Caco-2 (cell line): Measurements from ENCODE around the gene C15orf40. TPM values are rescaled to one million over a fixed set of nuclear protein-coding genes. Genes with fewer than 3 reads are reported as not detected.

Experiments
- BruUV-seq: library from RNA; stranded (reverse); fragments of 400-500 nt; replicated peaks from 2 replicates; lab custom pipeline; 2021; lab: Mats Ljungman, UMichigan
- CTCF ChIA-PET: fragments of 300-600 bp; sonication (Branson Sonifier 250); formaldehyde crosslinking; loops from one replicate; lab custom pipeline; 2022; ENCODE audit warnings: antibody characterized with exemption; lab: Charles Lee
- POLR2A ChIA-PET: fragments of 300-600 bp; sonication (Branson Sonifier 250); formaldehyde crosslinking; loops from one replicate; lab custom pipeline; 2022; ENCODE audit warnings: antibody characterized with exemption; lab: Charles Lee
- DNase-seq, 2 experiments: peaks; one replicate each; pipeline versions ENCODE4 v3.0.0 to v3.0.0-alpha.2; 2020 to 2022
- H3K27me3 ChIP-seq: replicated peaks from 2 replicates; pipeline ENCODE4 v1.6.0; 2011; ENCODE audit warnings: low read length; ENCODE audit not compliant: control insufficient read depth, insufficient read depth
- H3K36me3 ChIP-seq: 2 replicates; pipeline ENCODE4 v1.5.1; 2011; ENCODE audit warnings: low read length; ENCODE audit not compliant: control insufficient read depth, insufficient read depth
- H3K4me1 ChIP-seq: fragments of 250-450 bp; sonication (Bioruptor Pico); 2 replicates; pipeline ENCODE4 v1.5.1; 2020; ENCODE audit warnings: mild to moderate bottlenecking
- H3K4me3 ChIP-seq: 2 replicates; pipeline ENCODE4 v1.5.1; 2011; ENCODE audit warnings: low read depth, mild to moderate bottlenecking, control low read depth, low read length
- H3K9me3 ChIP-seq: fragments of 250-450 bp; sonication (Bioruptor Pico); 2 replicates; pipeline ENCODE4 v1.5.1; 2020; ENCODE audit warnings: mild to moderate bottlenecking, moderate library complexity
- H3K27ac Mint-ChIP-seq: one replicate; pipeline ENCODE4 v1.8.0; 2022; ENCODE audit warnings: mixed read lengths; ENCODE audit not compliant: unreplicated experiment
- H3K27me3 Mint-ChIP-seq: one replicate; pipeline ENCODE4 v1.8.0; 2022; ENCODE audit warnings: mixed read lengths; ENCODE audit not compliant: insufficient read depth, unreplicated experiment
- H3K36me3 Mint-ChIP-seq: one replicate; pipeline ENCODE4 v1.8.0; 2022; ENCODE audit warnings: mild to moderate bottlenecking, mixed read lengths; ENCODE audit not compliant: insufficient read depth, unreplicated experiment
- H3K4me1 Mint-ChIP-seq: one replicate; pipeline ENCODE4 v1.8.0; 2022; ENCODE audit warnings: low read depth, mixed read lengths; ENCODE audit not compliant: unreplicated experiment
- H3K4me3 Mint-ChIP-seq: one replicate; pipeline ENCODE4 v1.8.0; 2022; ENCODE audit warnings: mild to moderate bottlenecking, moderate library complexity, mixed read lengths; ENCODE audit not compliant: unreplicated experiment
- H3K9me3 Mint-ChIP-seq: one replicate; pipeline ENCODE4 v1.8.0; 2022; ENCODE audit warnings: mixed read lengths; ENCODE audit not compliant: unreplicated experiment
- intact Hi-C: fragments of 100-400 bp; cut with micrococcal nuclease; formaldehyde crosslinking; loops from one replicate; pipeline ENCODE4 v1.10.0; 2022; ENCODE audit not compliant: unreplicated experiment
- total RNA-seq: library from RNA; stranded (reverse); gene quantifications from 2 replicates; pipeline ENCODE4 v1.2.3, GENCODE V29; 2022
- TF ChIP-seq, protein P1 (sequence below), 2 experiments: fragments of 200-600 bp in 1 of 2; IDR thresholded peaks; 1 replicate in 1 of 2; 2 replicates in 1 of 2; pipeline versions ENCODE4 v1.5.1 to v1.8.0; 2011 to 2022; ENCODE audit warnings: antibody characterized with exemption in 1 of 2, control low read depth in 1 of 2, inconsistent platforms in 1 of 2, low read depth in 1 of 2, low read length in 1 of 2, mild to moderate bottlenecking in 1 of 2, moderate library complexity in 1 of 2; ENCODE audit not compliant: insufficient read depth in 1 of 2, severe bottlenecking in 1 of 2, unreplicated experiment in 1 of 2

Gene C15orf40
- total RNA-seq, 1 experiment from 2014 or later, result 27.2 TPM

DNA sequence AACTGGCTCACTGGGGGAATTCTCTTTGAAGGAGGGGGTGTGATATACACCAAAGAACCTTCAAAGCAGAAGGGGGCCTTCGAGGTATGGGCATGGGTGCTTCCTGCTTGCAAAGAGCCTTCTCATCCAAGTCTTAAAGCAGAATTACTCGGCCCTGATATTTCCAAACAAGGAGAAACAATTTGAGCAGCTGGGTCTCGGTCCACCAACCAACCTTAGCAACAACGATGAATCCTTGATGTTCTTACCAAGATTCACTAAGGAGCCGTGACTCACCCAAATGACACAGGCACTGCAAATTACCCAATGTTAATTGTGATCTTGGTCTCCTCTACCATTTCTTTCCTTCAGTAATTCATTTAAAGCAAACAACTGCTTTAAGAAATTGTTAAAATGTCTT, 66.6 kb downstream of the C15orf40 start:
- BruUV-seq, result no TSS peak
- Histone ChIP-seq H3K4me3 (no peak overlapping the region), H3K36me3 (no peaks in the 10 kb centered on the region), H3K27me3 (no peaks in the 10 kb centered on the region), H3K4me1 (no peaks in the 10 kb centered on the region), H3K9me3 (no peaks in the 10 kb centered on the region)
- Mint-ChIP-seq H3K4me3 (no peak overlapping the region), H3K27me3 (peaks cover 16% of the 10 kb centered on the region), H3K4me1 (no peaks in the 10 kb centered on the region), H3K9me3 (no peaks in the 10 kb centered on the region), H3K36me3 (no peaks in the 10 kb centered on the region), H3K27ac (no peak overlapping the region)
- intact Hi-C loops, result no loop called here
- DNase-seq, result no peak
- CTCF ChIA-PET, result no interaction called here
- POLR2A ChIA-PET, result no interaction called here
- TF ChIP-seq, protein P1, sequence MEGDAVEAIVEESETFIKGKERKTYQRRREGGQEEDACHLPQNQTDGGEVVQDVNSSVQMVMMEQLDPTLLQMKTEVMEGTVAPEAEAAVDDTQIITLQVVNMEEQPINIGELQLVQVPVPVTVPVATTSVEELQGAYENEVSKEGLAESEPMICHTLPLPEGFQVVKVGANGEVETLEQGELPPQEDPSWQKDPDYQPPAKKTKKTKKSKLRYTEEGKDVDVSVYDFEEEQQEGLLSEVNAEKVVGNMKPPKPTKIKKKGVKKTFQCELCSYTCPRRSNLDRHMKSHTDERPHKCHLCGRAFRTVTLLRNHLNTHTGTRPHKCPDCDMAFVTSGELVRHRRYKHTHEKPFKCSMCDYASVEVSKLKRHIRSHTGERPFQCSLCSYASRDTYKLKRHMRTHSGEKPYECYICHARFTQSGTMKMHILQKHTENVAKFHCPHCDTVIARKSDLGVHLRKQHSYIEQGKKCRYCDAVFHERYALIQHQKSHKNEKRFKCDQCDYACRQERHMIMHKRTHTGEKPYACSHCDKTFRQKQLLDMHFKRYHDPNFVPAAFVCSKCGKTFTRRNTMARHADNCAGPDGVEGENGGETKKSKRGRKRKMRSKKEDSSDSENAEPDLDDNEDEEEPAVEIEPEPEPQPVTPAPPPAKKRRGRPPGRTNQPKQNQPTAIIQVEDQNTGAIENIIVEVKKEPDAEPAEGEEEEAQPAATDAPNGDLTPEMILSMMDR (IDR thresholded peaks at IDR 0.05; ENCODE audit: insufficient read depth in 1 of 2, low read depth in 1 of 2, low read length in 1 of 2, severe bottlenecking in 1 of 2, unreplicated experiment in 1 of 2), result no peak

DNA sequence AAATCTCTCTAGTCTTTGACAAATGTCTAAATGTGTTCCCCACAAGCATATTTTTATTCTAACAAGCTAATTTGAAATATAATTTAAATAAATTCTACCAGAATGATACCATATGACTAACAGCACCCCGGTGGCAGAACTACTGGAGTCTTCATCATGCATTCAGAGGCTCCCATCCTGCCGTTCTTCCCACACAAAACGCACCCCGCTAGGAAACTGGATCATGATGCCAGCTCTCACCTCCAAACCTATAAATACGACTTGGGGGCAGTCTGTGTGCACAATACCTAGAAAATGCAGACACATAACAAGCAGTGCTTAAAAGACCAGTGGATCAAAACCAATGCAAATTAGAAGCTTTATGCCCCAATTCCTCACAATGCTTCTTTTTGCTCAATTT, 67.4 kb downstream of the C15orf40 start:
- TF ChIP-seq, protein P1 (IDR thresholded peaks at IDR 0.05; ENCODE audit: insufficient read depth in 1 of 2, low read depth in 1 of 2, low read length in 1 of 2, severe bottlenecking in 1 of 2, unreplicated experiment in 1 of 2), result no peak
- H3K4me3 Mint-ChIP-seq, result no peak overlapping the region
- no peak for DNase-seq
- no TSS peak for BruUV-seq
- no peaks in the 10 kb centered on the region for H3K36me3 ChIP-seq
- H3K27me3 Mint-ChIP-seq, result peaks cover 16% of the 10 kb centered on the region
- H3K4me1 ChIP-seq, result no peaks in the 10 kb centered on the region
- H3K9me3 ChIP-seq, result no peaks in the 10 kb centered on the region
- H3K36me3 Mint-ChIP-seq, result no peaks in the 10 kb centered on the region
- H3K4me1 Mint-ChIP-seq, result no peaks in the 10 kb centered on the region
- ChIA-PET POLR2A (no interaction called here), CTCF (no interaction called here)
- H3K27me3 ChIP-seq, result no peaks in the 10 kb centered on the region
- H3K27ac Mint-ChIP-seq, result no peak overlapping the region
- no peak overlapping the region for H3K4me3 ChIP-seq
- intact Hi-C loops, result no loop called here
- H3K9me3 Mint-ChIP-seq, result no peaks in the 10 kb centered on the region

DNA sequence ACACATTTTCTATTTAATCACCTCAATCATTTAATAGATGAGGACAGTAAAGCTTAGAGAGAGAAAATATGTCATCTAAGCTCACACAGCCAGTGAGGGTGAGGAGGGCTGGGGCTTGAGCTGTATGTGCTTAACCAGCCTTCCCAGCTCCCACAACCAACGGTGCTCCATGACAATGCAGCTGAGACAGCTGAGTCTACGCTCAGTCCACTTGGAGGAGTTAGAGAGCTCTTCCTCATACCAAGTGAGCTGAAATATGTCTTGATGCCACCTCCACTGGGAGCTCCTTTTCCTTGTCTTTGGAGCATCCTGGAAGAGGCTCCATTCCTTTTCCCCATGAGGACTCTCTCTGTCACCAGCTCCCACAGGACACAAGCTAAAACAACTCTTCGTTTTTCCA, 68.3 kb downstream of the C15orf40 start:
- intact Hi-C loops, result no loop called here
- peak in 1 of 2 experiments; percentile 5 for DNase-seq
- ChIA-PET CTCF (interaction anchor here (1.0 kb wide), 1 partner anchor 68 kb away, joined by 3 read pairs; no protein-coding TSS in a partner anchor), POLR2A (no interaction called here)
- Mint-ChIP-seq H3K4me3 (no peak overlapping the region), H3K27me3 (peaks cover 19% of the 10 kb centered on the region), H3K4me1 (no peaks in the 10 kb centered on the region), H3K36me3 (no peaks in the 10 kb centered on the region), H3K9me3 (no peaks in the 10 kb centered on the region), H3K27ac (no peak overlapping the region)
- Histone ChIP-seq H3K9me3 (no peaks in the 10 kb centered on the region), H3K4me3 (no peak overlapping the region), H3K4me1 (no peaks in the 10 kb centered on the region), H3K36me3 (no peaks in the 10 kb centered on the region), H3K27me3 (no peaks in the 10 kb centered on the region)
- no TSS peak for BruUV-seq
- TF ChIP-seq, protein P1 (IDR thresholded peaks at IDR 0.05; ENCODE audit: insufficient read depth in 1 of 2, low read depth in 1 of 2, low read length in 1 of 2, severe bottlenecking in 1 of 2, unreplicated experiment in 1 of 2), result no peak
